GM21390 (cell line): Measurements from ENCODE around the gene ZNF836.
A peak's percentile ranks its signal among the peaks of the same experiment; 100 is the strongest.
"Not testable (repeated sequence)": the region's sequence is repeated elsewhere in the genome, so short reads cannot be mapped to it uniquely, and the experiment has no call there.

Experiments
- ATAC-seq: cut with Tn5 transposase; IDR thresholded peaks from one replicate; pipeline ENCODE4 v1.9.1; 2021; ENCODE audit not compliant: unreplicated experiment

The ZNF836 gene

DNA sequence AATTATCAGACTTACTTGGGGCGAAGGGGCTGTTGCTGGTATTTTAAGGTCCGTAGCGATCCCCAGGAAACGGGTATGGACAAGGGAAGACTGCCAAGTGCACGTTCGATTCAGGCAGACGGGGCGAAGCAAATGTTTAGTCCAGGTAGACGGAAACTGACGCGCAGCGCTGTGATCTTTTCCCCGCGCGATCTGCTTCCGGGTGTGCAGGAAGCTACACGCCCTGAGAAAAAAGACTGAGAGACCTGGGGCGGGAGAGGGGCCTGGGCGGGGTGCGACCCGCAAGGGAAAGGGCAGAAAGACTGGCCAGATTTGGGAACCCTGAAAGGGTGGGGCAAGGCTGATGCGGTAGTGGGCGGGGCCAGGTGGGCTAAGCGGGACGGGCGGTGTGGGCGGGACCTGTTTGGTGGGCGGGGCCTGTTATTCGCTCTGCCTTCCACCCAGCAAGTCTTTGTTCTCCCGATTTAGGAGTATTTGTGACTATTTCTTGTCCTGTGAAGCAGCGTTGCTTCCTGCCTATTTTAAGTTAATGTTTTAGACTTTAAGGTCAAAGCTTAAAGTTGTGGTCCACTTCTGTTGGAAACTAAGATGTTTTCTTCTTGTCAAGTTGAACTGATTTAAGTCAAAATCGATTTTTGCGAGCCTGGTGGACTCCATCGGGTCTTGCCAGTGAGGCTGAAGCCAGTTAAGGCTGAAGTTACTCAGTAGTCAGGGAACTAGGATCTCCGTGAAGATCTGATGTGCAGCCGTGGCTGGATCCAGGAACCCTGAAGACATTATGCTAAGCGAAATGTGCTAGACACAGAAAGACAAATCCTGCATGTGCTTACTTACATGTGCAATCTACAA lies at the start of gene ZNF836:
TSS of gene ZNF836 (minus strand) at position 301 of the 849 bp plus-strand sequence. CDS start 3,549 bp downstream, outside the sequence.
- ATAC-seq = peak; percentile 73

DNA sequence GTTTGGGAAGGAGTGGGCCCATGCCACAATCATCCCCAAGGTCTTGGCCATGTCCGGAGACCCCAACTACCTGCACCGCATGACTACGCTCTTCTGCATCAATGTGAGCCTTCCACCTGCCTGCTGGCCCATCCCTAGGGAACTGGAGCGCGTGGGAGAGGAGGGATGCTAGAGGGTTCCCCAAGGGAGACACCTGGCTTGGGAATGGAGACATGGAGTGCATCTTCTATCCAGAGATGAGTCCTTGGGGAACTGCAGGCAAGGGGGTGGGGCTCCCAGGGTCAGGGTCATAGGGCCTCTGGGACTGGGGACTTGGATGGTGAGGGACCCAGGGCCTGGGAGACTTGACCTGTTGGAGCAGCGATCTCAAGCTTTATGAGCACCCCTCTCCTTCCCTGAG lies 49.6 kb upstream of the ZNF836 start:
- ATAC-seq = no peak

DNA sequence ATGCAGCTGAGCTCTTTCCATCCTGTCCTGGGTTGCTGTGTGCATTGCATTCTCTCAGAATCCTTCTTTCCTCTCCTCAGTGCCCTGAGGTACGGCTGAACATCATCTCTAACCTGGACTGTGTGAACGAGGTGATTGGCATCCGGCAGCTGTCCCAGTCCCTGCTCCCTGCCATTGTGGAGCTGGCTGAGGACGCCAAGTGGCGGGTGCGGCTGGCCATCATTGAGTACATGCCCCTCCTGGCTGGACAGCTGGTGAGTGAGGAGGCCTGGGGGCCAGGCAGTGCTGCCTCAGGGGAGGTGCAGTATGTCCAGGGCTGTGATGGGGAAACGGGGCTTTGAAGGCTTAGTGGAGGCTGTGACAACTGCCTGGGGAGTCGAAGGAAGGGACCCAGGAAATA lies 48.2 kb upstream of the ZNF836 start:
- ATAC-seq = no peak

- no peak for ATAC-seq
These were observed 46.2 kb upstream of the ZNF836 start for GRCh38 chr19:52217576-52217975.

- ATAC-seq = no peak
These were observed 45.0 kb upstream of the ZNF836 start for GRCh38 chr19:52216401-52216800.

DNA sequence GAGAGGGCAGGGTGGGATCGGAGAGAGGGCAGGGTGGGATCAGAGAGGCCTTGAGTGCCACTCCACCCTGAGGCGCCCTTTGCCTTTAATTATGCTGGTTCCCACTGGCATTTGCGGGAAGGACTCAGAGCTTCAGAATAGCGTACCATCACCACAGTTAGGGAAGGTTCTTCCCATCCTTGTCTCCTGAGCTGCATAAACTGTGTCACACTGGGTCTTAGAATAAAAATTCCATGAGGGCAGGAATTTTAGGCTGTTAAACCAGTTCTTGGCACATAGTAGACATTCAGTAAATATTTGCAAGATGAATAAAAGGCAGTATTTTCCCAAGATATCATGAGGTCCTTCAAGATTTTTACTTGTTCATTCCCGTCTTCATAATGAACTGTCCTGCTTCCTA lies 42.8 kb upstream of the ZNF836 start:
- ATAC-seq = no peak

DNA sequence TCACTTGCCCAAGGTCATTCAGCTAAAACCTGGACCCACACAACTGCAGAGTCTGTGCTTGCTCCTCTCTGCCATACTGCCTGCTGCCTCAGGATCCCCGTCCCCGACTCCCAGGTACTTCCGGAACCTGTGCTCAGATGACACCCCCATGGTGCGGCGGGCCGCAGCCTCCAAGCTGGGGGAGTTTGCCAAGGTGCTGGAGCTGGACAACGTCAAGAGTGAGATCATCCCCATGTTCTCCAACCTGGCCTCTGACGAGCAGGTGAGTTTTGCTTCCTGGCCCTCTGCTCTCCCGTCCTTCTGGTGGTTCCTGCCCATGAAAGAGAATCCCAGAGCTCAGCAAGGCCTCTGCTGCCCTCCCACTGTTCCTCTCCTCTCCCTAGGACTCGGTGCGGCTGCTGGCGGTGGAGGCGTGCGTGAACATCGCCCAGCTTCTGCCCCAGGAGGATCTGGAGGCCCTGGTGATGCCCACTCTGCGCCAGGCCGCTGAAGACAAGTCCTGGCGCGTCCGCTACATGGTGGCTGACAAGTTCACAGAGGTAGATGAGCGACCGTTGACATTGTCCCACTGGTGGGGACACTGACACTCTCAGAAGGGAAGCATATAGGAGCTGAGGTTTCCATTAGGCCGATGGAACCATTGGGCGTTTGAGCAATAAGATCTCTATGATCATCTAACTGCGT lies 41.3 kb upstream of the ZNF836 start:
- no peak for ATAC-seq

DNA sequence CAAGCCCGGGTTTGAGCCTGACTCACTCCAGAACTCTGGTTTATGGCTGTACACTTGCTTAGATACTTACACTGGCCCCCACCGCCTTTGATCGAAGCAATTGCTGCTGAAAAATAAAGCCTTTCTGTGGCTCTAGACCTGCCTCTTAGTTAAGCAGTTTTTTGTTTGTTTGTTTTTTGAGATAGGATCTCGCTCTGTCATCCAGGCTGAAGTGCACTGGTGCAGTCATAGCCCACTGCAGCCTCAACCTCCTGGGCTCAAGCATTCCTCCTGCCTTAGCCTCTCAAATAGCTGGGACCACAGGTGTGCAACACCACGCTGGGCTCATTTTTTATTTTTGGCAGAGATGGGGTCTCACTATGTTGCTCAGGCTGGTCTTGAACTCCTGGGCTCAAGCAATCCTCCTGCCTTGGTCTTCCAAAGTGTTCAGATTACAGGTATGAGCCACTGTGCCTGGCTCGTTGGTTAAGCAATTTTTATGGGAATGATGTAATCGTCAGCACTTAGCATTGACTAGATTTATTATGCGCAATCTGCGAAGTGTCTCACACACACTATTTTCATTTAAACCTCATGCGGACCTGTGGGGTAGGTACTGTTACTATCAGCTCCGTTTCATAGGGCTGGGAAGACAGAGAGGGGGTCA lies 40.6 kb upstream of the ZNF836 start:
- no peak for ATAC-seq

DNA sequence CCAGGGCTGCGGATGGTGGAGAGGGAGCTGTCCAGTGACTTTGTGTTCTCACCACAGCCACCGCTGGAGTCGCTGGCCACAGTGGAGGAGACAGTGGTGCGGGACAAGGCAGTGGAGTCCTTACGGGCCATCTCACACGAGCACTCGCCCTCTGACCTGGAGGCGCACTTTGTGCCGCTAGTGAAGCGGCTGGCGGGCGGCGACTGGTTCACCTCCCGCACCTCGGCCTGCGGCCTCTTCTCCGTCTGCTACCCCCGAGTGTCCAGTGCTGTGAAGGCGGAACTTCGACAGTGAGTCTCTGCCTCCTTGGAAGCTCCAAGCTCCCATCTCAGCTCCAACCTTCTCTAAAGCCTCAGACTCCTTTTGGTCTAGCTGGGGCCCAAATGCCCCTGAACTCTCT lies 39.8 kb upstream of the ZNF836 start:
- ATAC-seq = no peak

- no peak for ATAC-seq
These were observed 35.1 kb upstream of the ZNF836 start for GRCh38 chr19:52206481-52206880.

- not testable (repeated sequence) for ATAC-seq
These were observed 29.5 kb upstream of the ZNF836 start for GRCh38 chr19:52200755-52201391.

GRCh38 chr19:52200044-52200443 lies 28.6 kb upstream of the ZNF836 start:
- no peak for ATAC-seq

- no peak for ATAC-seq
These were observed 27.3 kb upstream of the ZNF836 start for GRCh38 chr19:52198678-52199077.

GRCh38 chr19:52197964-52198363 lies 26.5 kb upstream of the ZNF836 start:
- ATAC-seq = no peak

DNA sequence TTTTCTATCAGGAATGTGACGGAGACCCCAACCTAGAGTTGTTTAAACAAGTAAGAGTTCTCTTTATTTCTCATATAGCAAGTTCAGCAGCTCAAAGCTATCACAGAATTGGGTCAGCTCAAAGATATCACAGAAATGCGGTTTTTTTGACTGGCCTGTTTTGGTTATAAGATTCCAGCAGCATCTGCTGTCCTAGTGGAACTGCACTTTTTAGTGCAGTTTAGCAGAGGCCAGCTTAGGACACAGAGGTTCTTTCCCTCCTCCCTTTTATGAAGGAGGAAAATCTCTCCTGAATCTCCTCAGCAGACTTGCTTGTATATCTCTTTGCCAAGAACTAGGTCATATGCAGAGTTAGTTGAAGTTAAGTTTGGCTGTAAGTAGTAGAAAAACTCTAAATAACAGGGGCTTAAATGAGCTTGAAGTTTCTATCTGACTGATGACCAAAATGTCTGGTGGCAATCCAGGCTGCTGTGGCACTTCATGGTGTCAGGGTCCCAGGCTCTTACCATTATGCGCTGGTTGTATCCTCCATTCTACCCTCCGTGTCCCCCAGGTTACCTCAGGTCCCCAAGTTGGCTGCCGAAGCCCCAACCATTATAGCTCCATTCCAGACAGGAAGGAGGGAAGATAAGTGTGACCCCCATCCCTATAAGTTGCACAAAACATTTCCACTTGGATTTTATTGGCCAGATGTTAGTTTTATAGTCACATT lies 25.0 kb upstream of the ZNF836 start:
- no peak for ATAC-seq

DNA sequence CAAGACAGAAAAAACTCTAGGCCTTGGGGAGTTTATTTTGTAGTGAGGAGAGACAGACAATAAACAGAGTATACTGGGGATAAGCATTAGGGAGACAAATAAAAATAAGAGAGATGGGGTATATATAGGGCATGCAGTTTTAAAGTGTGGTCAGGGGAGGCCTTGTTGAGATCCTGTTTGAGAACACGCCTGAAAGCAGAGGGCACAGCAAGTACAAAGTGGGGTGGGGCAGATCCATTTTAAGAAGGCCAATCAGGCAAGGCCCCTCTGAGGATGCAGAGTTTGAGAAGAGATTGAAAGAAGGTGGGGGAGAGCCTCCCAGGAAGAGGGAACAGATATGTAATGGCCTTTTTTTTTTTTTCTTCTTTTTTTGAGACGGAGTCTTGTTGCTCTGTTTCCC lies 20.5 kb upstream of the ZNF836 start:
- ATAC-seq = no peak

DNA sequence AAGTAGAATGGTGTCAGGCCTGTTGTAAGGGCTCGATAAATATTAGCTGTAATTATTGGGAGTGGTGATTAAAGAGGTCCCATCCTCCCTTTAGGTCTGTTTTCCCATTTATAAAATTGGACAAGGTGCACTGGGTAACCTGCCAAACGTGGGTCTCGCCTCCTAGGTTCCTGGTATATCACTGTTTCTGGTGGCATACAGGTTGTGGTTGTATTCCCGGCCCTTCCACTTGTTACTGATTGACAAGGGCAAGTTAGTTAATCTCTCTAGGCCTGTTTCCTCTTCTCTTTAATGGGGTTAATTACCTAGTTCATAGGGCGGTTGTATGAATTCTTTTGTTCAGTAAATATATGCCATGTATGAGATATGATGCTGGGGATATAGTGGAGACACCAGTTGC lies 20.0 kb upstream of the ZNF836 start:
- no peak for ATAC-seq

GRCh38 chr19:52190487-52191293 lies 19.3 kb upstream of the ZNF836 start:
- peak; percentile 0 for ATAC-seq

GRCh38 chr19:52189735-52190486 lies 18.5 kb upstream of the ZNF836 start, which contains the start of gene PPP2R1A:
Gene PPP2R1A, plus strand, starts transcription at chr19:52190052. Its CDS starts 45 bp downstream, at chr19:52190097.
- ATAC-seq = peak; percentile 87
